Stimulated activated CD4-positive, alpha-beta T cell treated with anti-CD3 and anti-CD28 coated beads, Interleukin-2, amount 100 ng/mL, for 24 hours (primary cell): Measurements from ENCODE around the gene DAP.

ENCODE experiments used
- DNase-seq, 2 donors: peaks; one replicate each; pipeline ENCODE4 v3.0.0-alpha.2; 2020

The DAP gene

DNA sequence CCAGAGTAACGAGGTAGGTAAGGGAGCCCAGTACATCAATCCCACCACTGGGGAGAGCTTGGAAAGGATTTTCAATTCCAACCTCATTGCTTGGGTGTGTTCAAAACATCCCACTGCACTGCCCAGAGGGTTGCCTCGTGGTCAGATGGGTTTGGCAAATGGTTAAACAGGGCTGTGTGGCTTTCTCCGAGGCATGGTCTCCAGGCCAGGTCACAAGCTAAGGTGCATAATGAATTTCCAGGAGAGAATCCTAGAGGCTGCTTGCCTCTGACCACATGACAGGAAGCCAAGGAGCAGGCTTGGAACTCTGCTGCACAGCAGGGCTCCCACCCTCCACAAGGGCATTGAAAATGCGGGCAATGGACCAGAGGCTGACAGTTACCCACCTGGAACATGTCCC is 51.6 kb downstream of the DAP start:
- no peak for DNase-seq

DNA sequence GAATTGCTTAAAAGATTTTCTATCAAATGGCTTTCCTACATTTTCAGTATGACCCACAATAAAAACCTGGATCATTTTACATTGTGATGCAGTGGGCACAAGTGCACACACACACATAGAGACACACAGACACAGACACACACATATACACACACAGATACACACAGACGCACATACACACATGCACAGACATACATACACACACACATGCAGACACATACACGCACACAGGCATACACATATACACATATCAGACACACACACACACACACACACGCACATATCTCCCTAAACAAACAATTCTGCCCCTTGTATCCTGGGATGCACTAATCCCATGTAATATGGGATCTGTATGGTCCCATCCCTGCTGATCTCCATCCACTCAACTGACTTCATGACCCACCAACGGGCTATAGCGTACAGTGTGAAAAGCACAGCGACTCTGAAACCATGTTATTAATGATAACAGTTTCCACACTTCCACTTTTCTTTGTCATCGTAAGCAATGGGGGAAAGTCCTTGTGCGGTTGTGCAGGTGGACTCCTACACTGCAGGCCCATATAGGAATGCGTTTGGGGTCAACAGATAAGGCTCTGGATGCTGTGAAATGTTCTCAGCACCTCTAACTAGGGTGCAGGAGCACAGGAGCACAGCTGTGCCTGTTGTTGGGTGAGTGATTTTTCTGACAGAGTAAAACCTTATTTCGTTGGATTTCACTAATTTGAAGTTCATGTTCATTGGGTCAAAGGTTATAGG is 52.7 kb downstream of the DAP start:
- DNase-seq, result no peak

DNA sequence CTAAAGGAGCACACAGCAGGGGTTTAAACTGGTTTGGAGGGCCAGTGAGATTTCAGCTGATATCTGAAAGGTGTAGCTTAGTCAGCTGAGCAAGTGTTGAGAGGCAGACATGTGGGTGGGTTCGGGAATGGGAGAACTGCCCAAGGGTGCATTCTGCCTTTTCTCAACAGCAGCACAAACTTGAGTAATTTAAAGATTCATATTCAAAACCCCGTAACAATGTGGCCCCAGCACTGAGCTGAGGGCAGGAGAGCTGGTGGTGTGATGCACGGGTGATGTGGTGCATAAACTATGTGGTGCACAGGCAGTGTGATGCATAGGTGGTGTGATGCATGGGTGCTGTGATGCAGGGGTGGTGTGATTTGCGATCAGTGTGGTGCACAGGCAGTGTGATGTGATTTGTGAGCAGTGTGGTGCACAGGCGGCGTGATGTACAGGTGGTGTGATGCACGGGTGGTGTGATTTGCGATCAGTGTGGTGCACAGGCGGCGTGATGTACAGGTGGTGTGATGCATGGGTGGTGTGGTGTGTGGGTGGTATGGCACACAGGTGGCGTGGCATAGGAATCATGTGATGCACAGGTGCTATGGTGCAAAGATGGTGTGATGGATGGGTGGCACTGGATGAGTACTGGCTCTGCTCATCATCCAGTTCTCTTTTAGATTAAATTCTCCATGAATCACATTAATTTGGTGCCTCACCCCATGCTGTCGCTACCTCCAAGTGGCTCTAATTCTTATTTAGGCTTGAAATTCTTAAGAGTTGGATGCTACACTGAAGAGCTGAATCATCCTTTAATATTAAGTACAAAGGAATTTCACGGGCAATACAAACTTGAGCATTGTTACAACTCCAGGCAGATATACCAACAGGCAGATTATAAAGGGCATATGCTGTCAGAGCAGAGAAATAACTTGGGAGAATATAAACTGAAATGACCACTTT is 53.6 kb downstream of the DAP start:
- no peak for DNase-seq

DNA sequence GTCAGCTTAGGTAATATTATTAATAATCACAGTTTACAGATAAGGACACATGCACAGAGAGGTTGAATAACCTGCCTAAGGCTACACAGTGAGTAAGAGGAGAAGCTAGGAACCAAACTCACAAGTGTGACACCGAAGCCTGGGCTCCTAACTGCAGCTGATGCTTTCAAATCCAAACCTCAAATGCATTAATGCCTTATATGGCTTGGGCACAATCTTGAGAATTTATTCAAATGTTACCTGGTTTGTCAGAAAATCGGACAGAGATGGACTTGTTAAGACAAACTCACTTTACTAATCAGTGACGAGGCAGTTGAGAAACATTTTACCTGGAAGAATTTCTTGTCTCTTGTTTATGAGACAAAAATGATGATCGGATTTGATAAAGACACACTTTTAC is 54.7 kb downstream of the DAP start:
- DNase-seq, result no peak

DNA sequence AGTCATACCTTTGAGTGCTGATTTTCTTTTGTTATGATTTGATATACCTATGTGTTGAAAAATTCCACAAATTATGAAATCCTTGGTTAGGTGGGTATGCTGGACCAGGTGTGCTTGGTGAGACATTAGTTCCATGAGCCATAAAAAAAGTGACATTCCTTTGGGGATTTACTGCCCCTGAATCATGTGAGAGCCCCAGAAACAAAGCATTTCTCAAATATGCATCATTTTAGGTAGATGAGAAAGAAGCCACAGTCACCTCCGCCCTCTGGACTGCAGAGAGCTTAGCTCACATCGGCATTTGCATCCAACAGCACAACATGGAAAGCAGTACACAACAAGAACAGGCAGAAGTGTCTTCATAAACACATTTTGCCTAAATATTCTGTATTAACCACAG is 55.3 kb downstream of the DAP start:
- DNase-seq, result no peak

DNA sequence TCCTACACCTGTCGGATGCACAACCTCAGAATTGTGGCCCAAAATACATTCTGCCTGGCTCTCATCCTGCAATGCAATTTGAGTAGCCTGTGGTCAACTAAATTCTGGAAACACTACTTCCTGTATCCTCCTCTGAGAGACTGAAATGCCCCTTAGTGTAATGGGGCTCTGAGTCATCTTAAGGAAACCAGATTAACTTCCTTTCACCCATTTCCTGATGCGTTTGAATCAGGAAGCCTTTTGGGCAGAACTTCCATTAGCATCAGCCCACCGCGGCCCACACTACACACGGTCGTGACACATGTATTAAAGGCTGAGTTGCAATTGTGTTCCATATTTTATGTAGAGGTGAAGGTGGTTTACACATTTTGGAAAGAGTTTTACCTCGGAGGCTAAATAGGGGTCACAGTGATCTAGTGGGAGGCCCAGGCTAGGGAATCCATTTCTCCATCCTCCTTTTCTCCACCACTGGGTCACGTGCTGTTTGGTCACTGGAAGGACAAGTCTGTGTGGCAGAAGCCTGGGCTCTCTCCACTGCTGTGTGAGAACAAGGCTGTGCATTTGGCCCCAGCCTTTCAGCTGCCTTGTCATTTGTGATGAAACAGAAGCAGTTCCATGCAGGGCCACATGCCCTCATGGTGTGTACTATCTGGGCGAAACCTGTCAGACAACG is 55.9 kb downstream of the DAP start:
- DNase-seq, result no peak

DNA sequence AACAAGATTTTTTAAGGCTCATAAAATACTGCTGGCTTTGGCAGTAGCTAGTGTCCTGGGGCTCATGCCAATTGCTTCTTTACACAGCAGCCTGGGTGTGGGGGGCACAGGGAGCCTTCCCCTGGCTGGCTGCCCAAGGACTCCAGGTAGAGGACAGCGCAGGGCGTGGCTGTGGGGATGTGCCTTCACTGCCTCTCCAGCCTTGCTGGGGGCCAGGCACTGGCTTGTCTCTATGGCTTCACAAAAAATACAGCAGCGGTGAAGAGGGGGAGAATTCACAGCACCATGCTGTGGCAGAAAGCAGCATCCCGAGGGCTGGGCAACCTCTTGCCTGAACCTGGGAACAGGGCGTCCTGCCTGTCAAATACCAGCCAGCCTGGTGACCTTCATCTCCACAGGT is 57.4 kb downstream of the DAP start:
- no peak for DNase-seq

DNA sequence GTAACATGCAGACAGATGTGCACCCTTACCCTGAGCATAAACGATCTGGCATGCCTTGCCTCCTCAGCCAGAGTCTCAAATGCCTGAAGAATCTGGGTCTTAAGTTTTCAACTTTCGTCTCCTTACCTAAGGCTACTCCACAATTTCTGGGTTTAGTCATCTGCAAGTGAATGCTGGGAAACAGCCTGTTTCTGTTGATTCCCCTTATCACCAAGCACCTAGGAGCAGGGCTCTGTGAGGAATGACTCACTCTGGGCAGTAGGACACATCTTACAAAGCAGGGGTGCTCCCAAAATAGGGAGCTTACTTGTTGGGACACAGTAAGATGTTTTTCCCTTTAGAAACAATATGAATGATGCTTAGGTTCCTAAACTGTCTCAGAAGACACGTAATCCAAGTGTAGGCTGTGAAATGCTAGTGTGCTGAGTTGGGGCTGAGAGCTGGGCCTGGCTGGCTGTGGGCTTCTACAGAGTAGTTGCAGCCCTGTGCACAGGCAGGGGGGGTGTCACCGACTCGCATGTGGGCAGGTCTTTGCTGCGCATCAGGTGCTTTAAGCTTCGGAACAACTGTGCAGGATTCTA is 58.0 kb downstream of the DAP start:
- no peak for DNase-seq

DNA sequence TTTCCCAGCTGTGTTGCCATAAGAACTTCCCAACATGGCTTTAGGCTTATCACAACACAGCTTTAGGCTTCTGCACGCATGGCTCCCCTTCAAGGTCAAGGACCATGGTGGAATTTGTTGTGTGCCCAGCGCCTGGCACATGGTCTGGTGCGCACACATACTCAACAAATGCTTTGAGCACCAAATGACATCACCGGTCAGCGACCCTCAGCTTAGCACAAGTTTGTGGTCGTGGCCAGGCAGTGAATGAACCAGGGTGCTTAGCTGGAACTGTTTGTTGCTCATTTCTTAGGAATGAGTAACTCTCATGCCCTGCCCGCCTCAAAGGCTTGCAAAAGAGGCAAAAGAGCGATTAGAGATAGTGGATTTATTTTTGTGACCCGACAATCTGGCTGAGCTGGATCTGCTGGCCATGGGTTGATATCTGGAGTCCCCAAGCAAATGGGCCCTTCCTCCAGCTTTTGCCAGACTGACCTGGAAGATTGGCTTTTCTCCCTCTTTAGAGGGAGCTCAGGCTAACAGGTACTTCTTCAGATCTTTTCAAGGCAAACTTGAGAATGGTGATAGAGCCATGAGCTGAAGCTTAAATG is 58.9 kb downstream of the DAP start:
- DNase-seq, result no peak

DNA sequence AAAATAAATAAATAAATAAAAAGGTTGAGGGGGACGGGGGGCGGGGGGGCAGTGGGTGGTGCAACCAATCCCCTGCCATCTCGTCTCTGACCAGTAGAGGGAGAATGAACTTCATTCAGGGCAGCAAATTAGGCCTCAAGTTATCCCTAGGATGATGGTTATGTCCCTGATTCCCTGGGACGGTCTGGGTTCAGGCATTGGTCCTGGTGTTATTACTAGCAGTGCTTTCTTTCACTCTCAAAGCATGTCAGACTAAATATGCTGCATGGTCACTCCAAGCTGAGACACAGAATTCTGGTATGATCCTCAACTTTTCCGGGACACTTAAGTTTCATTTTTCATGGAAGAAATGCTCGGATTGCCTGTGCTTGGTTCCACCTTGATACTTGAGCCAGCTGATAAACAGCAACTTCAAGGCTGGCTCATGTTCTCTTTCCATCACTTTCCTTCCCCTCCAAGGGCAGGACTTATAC is 59.4 kb downstream of the DAP start:
- peak; percentile 19 to 54 for DNase-seq

DNA sequence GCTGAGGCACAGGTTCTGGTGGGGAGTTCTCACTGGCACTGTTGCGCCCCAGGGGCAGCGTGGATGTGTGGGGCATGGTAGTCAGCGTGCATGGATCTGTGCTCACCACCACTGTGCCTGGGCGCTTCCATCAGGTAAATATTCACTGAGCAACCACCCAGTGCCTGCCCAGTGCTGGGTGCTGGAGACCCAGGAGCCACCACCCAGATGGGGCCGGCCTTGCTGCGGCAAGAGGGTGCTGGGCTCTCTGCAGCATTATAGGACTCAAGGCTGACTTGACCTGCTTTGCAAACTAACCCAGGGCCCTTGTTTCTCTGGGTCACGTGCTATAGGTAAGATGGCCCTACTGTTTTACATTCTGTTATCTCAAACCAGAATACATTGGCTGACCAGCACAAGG is 60.5 kb downstream of the DAP start:
- no peak for DNase-seq

DNA sequence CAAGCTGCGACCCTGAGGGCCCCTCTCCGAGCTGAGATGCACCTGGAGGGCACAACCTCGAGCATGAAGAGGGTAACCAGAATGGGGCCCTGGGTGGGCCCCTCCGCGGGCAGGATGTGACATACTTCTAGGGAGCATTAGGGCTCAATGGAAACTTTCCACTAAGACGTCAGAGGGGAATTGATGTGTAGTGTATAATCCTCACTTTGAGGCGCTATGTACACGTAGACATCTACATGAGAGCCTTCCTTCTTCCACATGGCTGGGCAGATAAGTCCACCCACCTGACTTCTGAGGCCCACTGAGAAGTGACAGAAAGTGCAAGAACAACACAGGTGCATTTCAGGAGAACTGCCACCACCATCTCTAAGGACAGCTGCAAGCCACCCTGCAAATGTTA is 61.0 kb downstream of the DAP start:
- DNase-seq, result no peak

DNA sequence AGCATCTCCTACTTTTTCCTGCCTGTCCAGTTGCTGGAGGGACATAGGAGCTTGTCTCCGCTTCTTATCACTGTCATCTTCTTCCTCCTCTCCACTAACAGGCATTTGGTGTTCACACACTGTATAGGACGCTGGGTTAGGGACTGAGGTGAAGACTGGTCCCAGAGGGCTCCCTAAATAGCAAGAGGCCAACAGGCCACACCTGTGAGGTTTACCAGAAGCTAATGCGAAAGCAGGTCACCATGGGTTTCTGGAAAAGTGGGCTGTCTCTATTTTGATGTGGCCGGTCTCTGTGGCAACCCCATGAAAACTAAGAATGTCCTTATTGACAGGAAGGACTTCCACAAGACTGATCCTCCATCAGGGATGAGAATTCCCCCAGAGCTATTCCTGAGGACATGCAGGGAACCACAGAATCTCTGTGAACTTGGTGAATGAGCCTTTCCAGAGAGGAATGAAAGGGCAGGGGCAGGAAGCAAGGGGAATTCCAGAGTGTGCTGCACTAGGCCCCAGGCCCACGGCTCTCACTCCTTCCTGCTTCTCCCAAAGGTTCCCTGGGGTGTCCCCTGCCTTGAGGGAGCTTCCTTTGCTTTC is 61.7 kb downstream of the DAP start:
- DNase-seq, result no peak

DNA sequence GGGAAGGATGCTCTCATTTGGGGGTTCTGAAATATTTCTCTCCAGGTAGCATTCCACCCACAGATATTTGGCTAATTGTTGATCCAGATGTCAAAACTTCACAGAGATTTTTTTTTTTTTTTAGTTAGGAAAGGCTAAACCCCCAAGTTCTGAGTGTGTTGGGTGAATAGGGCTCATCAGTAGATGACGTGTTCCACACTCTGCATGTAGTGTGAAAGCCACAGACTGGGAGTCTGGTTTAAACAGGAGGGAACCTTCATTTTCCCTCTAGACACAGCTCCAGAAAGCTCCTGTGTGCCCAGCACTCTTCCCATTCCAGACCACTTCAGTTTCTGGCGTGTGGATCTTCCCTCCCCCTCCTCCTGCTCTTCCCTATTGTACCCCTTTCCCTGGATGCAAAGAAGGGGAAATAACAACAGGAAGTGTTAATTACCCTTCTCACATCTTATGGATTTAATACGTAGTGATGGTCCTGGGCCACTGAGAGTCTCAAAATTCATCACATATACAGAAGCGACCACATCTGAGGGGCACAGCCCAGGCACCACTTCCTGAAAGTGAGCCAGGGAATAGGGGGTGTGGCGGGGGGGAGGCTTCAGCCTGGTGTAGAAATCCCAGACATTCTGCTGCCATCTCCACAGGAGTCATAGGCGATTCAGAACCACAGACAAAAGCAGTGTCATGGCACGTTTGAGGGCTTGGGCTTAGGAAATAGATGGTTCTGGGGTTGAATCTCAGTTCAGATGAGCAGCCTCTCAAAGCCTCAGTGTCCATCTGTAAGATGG is 65.1 kb downstream of the DAP start:
- DNase-seq, result no peak

DNA sequence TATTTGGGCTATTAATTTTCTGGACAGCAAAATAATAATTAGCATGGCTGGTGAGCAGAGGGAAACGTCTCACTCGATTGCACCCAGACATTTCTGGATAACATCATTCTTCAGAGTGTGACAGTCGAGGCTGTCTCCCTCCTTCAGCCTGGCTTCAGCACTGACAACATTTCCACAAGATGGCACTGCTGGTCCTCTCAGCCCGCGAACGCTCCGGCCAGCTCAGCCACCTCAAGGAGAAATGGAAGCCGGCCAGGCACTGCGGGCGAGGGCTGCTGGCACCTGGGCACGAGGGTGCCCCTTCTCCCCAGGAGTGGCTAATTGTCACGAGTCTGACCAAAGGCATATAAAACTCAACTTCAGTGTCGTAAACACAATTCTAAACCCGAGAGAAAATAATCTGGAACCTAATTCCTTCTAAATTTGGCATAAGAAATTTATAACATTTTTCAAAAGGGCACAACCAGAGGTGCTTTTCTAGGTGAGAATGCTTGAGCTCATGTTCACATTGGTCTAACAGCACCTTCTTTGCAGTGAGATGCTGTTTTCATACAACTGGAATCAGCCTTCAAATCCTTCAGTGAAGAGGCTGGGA is 65.9 kb downstream of the DAP start:
- peak in 1 of 2 donors; percentile 16 for DNase-seq

DNA sequence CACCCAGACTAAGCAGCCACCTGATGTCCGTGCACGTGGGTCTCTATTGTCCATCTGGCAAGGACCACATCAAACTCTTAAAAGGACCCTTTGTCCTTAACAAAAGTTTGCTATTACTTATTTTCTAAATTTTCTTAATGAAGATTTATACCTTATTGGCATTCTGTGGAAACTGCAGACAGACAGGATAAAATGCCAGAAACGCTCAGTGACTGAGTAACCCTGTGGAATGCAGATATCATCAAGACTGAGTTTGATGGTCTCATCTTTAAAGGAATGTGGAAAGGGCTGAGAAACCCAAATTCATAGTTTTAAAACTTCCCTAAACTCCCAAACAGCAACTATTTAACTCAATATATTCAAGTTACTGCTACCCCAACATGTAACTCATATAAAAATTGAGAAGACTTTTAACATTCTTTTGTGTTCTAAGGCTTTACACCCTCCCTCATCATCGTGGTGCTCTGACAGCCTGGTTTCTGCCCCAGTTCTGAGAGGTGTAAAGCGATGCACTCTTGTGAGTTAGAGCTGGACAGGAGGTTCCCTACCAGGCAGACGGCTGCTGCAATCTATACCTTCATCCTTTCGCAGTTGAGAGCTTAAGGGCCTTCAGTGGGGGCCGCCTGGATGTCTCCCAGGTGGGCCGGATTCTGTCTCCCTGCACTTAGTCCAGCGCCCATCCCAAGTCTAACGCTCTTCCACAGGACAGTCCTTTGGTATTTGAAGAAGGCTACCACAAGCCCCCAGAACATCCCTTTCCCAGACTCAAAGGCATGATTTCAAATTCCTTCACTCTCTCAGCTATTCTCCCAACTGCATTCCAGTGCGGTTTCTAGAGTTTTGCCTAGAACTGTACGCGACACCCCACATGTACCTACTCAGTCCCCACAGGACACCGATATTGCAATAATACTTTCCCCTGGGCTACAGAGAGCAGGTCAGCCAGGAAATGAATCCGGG is 68.9 kb downstream of the DAP start:
- no peak for DNase-seq

DNA sequence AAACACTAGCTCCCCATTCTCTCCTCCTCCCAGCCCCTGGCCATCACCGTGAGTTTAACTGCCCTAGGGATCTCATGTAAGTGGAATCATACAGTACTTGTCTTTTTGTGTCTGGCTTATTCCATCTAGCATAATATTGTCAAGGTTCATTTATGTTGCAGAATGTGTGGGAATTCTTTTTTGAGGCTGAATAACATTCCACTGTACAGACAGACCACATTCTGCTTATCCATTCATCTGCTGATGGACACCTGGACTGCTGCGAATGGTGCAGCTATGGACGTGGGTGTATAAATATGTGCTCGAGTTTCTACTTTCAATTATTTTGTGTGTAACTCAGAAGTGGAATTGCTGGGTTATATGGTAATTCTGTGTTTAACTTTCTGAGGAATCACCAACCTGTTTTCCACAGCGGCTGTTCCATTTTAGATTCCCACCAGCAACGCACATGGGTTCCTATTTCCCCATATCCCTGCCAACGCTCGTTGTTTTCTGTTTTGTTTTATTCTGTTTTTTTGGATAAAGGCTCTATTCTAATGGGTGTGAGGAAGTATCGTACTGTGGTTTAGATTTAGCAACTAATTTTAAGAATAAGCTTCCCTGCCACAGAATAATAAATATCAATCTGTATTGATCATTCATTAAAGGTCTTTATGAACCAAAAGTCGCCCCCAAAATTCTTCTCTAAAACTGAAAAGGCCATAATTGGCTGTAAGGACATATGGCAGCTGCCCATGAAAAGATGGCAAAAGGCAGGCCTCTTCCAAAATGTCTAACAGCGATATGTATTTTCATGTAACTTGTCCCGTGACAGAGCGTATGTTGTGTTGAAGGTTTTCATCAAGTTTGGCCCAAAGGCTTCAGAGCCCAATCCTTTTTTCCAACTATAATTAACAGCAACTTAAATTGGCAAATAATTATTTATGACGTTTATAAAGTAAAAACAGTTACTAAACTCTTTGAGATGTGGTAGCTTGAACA is 70.3 kb downstream of the DAP start:
- DNase-seq, result no peak

DNA sequence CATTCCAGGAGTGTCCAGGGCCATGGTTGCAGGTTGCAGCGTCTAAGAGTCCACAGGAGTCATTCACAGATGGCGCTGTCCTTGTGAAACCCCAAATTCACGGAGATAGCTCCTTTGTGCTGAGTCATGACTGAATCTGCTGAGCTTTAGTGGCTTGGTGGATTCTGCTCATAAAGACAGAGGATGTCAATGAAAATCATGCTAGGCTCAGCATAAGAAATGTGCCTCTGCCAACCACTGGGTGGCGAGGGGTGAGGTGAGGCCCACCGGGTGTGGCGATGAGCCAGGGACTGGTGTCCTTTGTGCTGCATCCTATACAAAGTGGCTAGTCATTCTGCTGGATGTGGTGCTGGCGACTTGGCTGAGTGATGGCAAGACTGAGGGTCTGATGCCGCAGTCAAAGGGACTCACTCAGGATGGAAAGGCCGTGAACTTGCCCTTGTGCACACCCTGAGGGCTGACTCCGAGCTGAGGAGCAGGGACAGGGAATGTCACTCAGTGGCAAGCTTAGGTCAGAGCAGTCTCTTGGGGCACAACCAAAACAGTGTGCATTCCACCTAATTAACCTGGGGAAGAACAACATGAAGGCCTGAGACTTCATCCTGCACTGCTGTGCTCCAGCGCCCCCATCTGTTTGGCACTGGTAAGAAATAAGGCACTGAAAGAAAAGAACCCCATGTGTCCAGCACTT is 71.5 kb downstream of the DAP start:
- DNase-seq, result peak; percentile 30 to 47
